Measurements from ENCODE around the gene PHF14.

PHF14 gene

DNA sequence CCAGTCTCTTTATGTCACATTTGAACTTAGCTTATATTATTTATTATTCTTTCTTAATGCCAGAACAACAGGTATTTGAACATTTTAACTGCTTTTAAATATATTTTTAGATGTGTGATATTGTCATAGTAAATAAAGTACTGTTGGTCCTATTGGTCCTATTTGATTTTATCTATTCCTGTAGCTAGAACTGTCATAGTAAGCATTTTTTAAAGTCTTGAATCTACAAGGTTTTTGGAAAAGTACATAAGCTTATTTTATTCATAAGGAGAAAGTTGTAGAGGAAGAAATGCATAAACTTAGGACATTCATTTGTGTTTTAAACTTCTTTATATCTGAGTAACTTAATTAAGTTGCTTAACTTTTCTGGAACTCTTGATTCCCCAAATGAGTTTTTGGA is 136.0 kb downstream of the PHF14 start:
- DNase-seq (ENCODE audit: low read depth) = no peak

DNA sequence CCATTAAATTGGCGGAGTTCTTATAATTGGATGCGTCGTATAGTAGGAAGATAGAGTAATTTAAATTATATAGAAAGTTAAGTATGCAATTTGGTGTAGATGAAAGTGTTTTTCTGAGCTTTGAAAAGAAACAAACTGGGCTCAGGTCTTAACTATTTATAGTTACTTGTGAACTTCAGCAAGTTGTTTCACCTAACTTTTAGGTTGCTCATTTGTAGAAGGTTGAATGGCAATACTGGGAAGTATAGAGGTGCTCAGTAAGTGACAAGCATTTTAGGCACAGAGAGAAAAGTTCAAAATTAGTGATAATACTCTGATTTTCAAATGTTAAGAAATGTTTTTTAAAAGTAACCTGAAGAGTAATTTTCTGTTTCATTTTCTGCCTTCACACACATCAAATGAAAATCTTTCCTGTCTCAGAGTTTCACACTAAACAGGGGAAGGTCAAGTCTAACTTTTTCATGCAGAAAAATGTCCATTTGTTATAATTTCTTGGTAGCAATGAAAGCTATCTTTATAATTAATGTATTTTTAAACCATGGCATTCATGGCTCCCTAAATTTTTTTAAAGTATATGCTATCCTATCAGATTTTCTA is 146.5 kb downstream of the PHF14 start:
- no peak for DNase-seq (ENCODE audit: low read depth)

DNA sequence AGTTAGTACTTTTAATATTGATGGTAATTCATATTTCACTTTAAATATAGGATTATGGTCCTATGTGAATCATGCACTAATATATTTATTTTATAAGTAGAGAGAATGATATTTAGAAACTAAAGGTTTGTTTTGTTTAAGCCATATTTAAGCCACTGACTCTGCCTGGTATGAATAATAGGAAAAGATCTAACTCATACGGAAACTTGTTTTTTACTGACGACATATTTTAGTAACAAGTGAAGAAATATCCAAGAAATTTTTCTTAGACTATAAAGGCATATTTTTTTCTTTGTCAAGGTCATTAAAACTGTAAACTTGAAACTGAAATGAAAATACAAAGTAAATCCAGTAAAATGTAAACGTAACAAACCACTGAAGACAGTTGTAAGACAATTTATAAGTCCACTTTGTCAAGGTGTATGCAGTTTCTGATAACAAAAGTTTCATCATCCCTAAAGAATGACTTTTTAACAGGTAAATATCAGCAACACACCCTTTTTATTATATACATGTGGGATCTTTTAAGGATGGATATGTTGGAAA is 147.1 kb downstream of the PHF14 start:
- no peak for DNase-seq (ENCODE audit: low read depth)

DNA sequence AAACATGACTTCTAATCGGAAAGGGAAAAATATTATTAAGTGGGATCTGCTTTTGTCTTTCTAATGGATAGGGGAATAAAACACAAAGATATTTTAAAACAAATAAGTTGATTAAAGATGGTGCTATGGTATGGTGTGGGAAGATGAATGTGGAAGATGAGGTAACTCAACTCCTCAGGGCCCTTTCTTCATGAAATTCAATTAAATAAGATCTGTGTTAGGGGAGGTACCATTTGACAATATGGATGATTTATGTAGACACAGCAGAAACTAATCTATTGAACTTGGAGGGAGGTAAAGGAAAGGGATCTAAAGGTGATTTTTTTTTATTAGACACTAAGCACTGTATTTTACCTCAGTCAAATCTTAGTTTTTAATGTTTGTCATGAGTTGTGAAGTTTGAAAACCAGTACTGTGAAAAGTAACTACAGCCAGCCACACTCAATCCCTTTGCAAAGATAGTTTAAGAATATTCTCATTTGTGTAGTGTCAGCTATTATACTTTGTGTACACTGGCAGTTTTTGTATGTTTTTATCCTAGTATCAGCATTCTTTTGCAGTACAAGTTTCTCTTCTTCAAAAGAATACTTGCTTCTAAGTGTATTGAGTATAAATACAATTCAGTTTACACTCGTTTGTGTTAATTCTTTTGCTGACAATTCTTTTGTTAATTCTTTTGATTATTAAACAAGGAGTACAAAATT is 151.3 kb downstream of the PHF14 start:
- DNase-seq (ENCODE audit: low read depth) = no peak

DNA sequence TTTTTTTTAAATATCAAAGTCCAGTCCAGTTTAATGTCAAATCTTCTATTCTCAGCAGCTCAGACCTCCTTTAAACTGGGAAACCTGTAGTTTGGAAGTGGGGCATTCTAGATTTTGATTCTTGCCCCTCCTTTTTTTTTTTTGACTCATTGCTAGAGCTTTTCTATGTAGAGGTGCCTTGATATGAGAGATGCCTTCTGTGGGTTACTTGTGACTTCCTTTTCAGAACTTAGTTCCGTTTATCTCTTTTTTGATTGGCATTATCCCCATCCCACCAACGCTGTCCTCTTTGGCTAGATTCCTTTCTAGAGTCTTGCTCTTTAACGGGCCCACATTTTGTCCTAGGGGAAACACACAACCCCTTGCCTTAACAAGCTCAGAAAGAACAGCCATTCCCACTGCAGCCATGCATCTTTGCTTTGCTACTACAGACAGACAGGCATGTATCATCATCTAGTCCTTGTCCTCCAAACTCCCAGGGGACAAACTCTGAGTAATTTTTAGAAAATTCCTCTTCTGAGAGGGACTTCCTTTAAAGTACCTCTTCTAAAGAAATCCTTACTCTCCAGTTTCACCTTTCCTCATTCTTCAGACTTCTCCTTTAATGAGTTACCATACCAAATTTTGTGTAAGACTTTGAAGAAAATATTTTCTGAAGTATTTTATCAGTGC is 153.6 kb downstream of the PHF14 start:
- no peak for DNase-seq (ENCODE audit: low read depth)

DNA sequence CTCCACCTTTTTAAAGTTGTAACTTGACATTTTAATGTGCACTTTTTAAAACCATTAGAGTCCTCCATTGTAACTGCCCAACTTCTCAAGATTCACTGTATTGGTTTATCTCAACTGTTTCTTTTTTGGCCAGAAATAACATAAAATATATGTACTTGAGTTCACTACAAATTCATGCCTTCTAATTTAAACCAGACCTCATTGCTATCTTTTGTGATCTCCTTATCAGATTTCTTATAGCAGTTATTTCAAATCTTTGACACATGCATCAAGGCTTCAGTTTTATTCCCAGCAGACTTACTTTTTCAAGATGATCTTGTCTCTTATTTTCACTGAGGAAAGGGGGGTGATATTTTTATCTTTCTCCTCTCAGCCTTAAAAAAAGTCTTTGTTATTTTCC is 154.3 kb downstream of the PHF14 start:
- DNase-seq (ENCODE audit: low read depth) = no peak

DNA sequence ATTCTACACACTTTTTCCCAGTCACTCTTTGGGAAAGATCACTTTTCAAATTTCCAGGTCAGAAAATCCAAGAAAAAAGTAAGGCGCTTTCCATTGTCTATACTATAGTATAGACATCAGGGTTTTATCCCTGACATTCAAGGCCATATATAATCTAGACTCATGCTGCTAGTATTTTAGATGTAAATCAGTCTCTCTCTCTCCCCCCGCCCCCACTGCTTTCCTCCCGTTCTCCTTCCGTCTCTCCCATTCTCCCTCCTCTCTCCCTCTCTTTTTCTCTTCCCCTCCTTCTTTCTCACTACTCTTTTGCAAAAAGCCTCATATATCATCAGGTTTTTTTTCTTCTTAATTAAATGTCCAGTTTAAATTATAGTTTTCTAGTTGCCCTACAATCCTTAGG is 154.8 kb downstream of the PHF14 start:
- DNase-seq (ENCODE audit: low read depth) = no peak

DNA sequence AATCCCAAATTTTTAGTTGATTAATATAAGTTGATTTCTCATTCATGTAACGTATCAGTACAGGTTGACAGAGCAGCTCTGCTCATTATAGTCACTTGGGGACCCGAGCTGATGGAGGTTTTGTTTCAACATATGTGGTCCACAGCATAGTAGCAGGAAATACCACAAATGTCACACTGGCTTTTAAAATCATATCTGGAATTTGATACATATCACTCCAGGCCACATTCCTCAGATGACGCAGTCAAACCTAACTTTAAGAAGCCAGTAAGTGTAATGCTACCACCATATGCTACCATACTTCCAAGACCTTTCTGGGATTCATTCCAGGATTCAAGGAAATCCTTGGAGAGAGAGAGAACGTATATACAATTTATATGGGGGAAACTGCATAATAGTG is 156.3 kb downstream of the PHF14 start:
- DNase-seq (ENCODE audit: low read depth) = no peak

DNA sequence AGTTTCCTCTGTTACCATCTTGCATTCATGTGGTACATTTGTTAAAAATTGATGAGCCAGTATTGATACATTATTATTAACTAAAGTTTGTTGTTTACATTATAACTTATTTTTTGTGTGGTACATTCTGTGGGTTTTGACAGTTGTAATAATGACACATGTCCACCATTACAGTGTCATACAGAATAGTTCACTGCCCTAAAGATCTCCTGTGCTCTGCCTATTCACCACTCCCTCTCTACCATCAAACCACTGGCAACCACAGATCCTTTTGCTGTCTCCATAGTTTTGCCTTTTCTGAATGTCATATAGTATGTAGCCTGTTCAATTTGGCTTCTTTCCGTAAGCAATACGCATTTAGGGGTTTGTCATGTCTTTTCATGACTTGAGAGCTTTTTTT is 156.9 kb downstream of the PHF14 start:
- no peak for DNase-seq (ENCODE audit: low read depth)

DNA sequence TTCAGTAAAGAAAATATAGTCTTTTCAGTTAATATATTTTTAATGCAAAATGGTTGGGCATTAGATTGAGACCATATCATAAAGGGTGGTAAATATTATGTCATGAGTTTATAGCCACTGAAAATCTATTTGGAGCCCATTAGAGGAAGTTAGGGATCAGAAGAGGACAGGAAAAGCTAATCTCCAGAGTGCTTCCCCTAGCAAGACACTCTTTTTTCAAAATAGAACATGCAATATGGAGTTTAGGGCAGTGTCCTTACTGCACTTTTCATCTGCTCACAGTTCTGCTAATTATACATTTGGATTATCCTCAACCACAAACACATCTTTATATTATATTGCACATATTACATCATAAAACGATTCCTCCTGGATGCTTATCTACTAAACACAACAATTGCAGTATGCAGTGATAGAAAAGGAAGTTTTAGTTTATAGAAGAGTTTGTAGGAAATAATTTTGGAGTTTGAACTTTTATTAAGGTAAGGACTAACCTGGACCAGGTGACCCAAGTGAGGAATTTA is 159.8 kb downstream of the PHF14 start:
- no peak for DNase-seq (ENCODE audit: low read depth)

DNA sequence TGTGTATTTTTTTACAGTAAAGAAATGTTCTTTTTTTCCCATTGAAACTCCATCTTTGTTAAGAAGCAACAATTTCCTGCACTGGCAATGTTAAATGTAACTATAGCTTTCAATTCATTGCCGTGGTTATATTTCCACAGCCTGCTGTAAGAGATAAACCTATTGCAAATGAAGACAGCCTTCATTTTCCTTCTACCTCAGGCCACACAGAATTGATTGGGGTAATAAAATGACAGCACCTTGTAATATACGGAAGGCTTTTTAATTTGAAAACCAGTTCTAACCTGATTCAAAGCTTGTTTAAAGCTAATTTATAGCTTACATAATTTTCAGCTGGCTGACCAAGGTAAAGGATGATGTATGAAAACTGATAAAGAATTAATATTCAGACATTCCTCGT is 161.9 kb downstream of the PHF14 start:
- no peak for DNase-seq (ENCODE audit: low read depth)

DNA sequence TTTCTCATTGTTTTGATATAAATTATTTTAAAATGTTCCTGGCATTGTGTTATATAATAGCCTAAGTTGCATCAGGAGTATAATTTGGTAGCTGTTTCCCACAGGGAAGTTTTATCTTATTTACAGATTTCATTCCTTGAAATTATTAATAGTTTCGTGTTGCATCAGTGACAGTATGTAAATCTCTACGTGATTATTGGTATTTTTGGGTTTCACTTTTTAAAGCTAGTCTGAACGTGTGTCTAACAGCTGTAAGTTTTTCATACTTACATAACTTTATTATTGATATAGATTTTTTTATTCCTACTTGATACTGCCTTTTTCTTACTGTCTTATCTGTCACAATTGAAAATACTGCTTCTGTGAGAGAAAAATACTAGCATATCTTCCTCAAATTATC is 167.9 kb downstream of the PHF14 start:
- no peak for DNase-seq (ENCODE audit: low read depth)

DNA sequence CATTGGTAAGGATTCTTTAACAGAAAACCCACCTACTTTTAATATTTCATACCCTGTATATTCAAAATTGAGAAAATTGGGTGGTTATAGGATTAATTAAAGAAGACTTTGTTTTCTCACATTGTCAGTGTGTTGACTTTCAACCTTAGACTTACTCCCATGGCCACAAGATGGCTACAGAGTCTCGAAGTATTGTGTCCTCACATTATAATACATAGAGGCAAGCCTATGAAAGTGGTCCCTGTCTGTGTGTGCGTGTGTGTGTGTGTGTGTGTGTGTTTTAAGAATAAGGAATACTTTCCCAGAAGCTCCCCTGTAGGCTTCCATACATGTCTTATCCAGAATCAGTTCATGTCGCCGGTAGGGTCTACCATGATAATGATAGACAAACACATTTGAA is 180.0 kb downstream of the PHF14 start:
- no peak for DNase-seq (ENCODE audit: low read depth)

DNA sequence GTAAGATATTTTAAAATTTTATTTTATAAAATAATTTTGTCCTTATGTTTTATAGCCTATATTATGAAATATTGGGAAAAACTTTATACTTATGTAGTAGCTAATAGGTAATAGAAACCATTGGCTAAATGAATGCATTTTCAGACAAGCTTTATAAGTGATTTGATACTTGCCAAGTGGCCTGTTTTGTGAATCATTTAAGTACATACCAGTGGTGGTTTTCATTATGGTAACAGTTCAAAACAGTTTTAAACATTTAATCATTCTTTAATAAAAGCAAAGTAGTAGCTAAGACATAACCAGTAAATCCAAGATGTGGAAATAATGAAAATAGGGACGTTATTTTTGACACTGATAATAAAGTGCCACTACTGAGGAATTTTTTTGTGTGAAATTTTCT is 182.2 kb downstream of the PHF14 start:
- DNase-seq (ENCODE audit: low read depth) = no peak

DNA sequence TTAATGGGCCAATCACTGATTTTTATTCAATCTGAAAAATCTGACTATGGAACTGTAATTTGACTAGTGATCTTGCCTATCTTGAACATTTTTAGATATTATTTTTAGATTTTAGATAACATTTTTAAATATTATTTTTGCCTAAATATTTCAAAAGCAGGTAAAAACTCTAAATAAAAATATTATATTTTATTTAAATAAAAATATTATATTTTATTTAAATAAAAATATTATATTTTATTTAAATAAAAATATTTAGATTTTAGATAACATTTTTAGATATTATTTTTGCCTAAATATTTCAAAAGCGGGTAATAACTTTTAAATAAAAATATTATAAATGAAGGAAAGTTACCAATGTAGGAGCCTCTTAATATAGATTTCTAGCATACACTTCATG is 187.8 kb downstream of the PHF14 start:
- no peak for DNase-seq (ENCODE audit: low read depth)

DNA sequence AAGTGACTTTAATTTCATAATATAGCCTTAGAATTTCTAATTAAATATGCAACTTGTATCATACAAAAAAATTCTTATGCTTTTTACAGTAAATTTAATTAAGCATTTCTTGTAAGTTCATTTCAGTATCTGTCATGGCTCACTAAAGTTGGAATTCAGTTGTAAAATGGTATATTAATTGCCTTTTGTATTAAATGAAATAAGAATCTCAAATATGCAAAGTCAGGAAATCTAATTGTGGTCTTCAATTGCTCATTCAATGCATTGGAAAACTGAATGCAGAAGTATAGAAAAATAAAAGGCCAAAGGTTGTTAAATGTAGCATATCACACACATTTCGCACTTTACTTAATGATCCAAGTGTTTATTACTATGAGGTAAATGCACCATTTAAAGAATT is 189.5 kb downstream of the PHF14 start:
- no peak for DNase-seq (ENCODE audit: low read depth)

DNA sequence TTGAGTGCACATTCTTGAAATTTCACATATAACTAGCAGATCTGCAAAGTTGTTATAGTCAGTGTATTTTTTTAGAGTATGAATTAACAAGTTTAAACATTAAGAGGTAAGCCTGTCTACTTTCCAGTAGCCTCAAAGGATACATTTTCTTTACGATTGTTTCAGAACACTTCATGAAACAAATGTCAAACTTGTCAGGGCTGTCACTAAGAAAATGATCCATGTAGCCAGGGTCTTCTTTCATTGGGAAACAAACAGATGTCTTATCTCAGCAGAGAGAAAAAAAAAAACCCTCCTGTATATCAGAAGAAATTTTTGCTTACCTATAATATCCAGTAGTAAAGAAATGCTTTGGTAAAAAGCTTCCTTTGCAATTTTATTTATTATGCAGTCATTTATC is 192.4 kb downstream of the PHF14 start:
- DNase-seq (ENCODE audit: low read depth) = no peak

DNA sequence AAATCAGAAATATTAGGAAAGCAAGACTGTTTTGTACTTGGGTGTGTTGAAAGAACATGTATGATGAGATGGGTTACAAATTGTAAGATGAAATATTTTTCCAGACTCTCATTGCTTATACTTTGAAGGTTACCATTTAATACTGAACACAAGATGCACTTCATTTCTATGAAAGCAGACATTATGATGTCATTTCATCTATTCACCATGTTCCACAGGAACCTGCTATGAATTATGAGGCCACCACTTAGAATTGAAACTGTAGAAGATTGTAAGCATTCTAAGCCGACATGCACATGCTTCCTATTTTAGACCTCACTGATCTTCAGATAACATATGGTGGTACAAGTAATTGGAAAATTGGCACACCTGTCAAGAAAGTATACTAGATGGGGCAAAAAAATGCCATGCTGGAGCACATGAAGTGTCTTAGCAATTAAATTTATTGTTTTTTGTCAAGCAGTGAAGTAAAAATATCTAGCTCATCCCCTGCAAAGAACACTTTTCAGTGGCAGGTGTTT is 195.0 kb downstream of the PHF14 start:
- DNase-seq (ENCODE audit: low read depth) = no peak

DNA sequence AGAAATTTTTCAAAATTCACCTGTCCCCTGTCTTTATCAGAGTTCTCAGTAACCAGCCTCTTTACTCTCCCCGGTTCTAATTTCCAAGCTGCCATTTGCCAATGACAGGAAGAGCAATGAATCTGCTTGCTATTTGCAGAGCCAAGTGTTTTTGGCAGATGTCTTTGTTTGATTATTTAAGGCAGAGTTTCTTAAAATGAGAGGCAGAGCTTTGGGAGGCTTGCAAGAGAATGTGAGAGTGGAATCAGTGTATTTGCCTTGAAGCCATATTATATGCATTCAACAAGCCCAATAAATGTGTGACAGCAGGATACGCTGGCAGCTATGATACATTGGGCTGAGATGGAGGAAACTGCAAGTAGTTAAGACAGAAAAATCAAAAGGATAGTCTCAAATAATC is 196.5 kb downstream of the PHF14 start:
- no peak for DNase-seq (ENCODE audit: low read depth)

DNA sequence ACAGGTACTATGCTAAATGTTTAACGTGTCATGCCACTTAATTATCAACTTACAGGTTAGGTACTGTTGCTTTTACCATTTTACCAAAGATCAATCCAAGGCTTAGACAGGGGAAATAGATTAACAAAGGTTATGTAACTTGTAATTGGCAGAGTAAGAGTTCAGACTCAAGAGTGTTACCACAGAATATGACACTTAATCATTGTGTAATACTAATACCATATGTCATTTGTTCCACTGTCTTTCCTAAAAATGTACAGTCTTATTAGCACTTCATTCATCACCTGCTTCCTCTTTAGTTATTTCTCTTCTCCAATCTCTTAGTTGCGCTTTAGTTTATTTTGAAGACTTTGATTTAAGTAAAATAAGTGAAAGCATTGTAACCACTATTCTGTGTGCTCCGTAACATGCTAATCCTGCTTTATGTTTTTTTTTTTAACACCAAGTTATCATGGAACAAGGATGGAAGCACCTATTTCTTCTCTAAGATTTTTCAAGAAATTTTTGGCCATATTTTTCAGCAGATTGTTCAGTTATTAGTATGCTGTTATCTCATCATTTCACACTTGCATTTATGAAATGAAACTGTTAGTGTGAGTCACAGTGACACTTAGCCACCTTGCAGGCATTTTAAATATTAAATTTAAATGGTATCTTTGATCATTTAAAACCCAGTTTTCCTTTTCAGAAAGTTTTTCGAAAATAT is 197.3 kb downstream of the PHF14 start:
- no peak for DNase-seq (ENCODE audit: low read depth)

DNA sequence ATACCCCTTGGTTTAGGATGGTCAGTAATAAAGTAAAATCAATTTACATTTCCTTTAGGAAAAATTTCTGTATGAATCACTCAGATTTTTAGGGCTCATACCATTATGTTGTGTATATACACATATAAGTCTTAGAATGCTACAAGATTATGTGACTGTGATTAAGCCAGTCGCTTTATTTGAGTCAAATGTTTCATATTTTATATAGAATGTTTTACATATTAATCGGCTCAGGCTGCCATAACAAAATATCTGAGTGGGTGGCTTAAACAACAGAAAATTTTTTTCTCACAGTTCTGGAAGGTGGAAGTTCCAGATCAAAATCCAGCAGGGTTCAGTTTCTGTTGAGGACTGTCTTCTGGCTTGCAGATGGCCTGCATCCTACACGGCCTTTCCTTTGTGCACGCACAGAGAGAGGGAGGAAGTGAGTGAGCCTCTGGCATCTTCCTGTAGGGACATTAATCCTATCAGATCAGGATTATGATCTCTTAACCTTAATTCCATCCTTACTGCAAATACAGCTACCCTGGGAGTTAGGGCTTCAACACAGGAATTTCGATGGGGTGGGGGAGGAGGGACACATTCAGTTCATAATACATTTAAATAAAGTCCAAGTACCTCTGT is 198.0 kb downstream of the PHF14 start:
- DNase-seq (ENCODE audit: low read depth) = no peak

DNA sequence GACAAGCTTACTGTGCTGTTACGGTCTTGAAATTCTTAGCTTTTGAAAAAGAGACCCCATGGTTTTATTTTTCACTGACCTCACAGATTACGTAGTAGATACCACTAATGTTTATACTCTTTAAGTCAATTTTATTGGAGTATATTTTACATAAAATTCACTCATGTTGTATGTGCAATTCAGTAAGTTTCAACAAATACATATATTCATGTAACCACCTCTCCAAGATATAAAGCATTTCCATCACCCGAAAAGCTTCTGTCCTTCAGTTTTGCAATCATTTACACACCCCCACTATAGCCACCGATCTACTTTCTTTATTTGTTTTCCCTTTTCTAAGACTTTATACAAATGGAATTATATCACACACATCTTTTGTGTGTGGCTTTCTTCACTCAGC is 199.2 kb downstream of the PHF14 start:
- DNase-seq (ENCODE audit: low read depth) = no peak

Data from T follicular helper cell (primary cell).